ENCODE data around the gene HNF1B. TPM values are rescaled to one million over a fixed set of nuclear protein-coding genes. Genes with fewer than 3 reads are reported as not detected.

The HNF1B gene
- total RNA-seq, 1 experiment from 2014 or later = not detected

GRCh38 chr17:37674511-37674910 lies 70.3 kb downstream of the HNF1B start:
- ChIA-PET POLR2A (ENCODE audit: unreplicated experiment) (no interaction called here), CTCF (no interaction called here)
- no peaks in the 10 kb centered on the region for H3K9me2 ChIP-seq (ENCODE audit: insufficient read depth)
- DNase-seq = no peak
- BruUV-seq (replicated peaks) = no TSS peak
- no peak overlapping the region for H3K4me2 ChIP-seq
- no peaks in the 10 kb centered on the region for H3K79me2 ChIP-seq (ENCODE audit: low read depth)
- peaks cover 16% of the 10 kb centered on the region for H3K4me1 ChIP-seq (replicated peaks; ENCODE audit: insufficient read depth)
- H2AFZ ChIP-seq = no peak overlapping the region
- H3K27me3 ChIP-seq (ENCODE audit: insufficient read depth, low read depth) = no peaks in the 10 kb centered on the region
- intact Hi-C loops (cut with micrococcal nuclease; ENCODE audit: unreplicated experiment) = no loop called here
- no peak overlapping the region for H3K4me3 ChIP-seq
- H3K27ac ChIP-seq = no peak overlapping the region
- TF ChIP-seq EZH2 (IDR thresholded peaks at IDR 0.05; ENCODE audit: low read depth) = no peak
- no peak for TF ChIP-seq CTCF (conservative IDR thresholded peaks at IDR 0.05)
- no peaks in the 10 kb centered on the region for H4K20me1 ChIP-seq (ENCODE audit: insufficient read depth)
- H3F3A ChIP-seq (ENCODE audit: insufficient read depth, low read depth) = peaks cover 14% of the 10 kb centered on the region; the same call in 1 of the 2 replicates
- no peaks in the 10 kb centered on the region for H3K36me3 ChIP-seq (ENCODE audit: low read depth)
- no peaks in the 10 kb centered on the region for H3K9me3 ChIP-seq (ENCODE audit: insufficient read depth, low read depth)

GRCh38 chr17:37673386-37673785 lies 71.5 kb downstream of the HNF1B start:
- Histone ChIP-seq H3K4me1 (replicated peaks; ENCODE audit: insufficient read depth) (peaks cover 16% of the 10 kb centered on the region), H3K27ac (no peak overlapping the region), H3K4me2 (no peak overlapping the region), H3K9me3 (ENCODE audit: insufficient read depth, low read depth) (no peaks in the 10 kb centered on the region), H3K79me2 (ENCODE audit: low read depth) (no peaks in the 10 kb centered on the region), H4K20me1 (ENCODE audit: insufficient read depth) (no peaks in the 10 kb centered on the region), H3F3A (ENCODE audit: insufficient read depth, low read depth) (peaks cover 14% of the 10 kb centered on the region; the same call in 1 of the 2 replicates), H3K4me3 (no peak overlapping the region), H3K9me2 (ENCODE audit: insufficient read depth) (no peaks in the 10 kb centered on the region), H2AFZ (no peak overlapping the region), H3K36me3 (ENCODE audit: low read depth) (no peaks in the 10 kb centered on the region), H3K27me3 (ENCODE audit: insufficient read depth, low read depth) (no peaks in the 10 kb centered on the region)
- CTCF ChIA-PET = no interaction called here
- POLR2A ChIA-PET (ENCODE audit: unreplicated experiment) = no interaction called here
- DNase-seq = no peak
- intact Hi-C loops (cut with micrococcal nuclease; ENCODE audit: unreplicated experiment) = no loop called here
- BruUV-seq (replicated peaks) = no TSS peak
- TF ChIP-seq CTCF (conservative IDR thresholded peaks at IDR 0.05) (no peak), EZH2 (IDR thresholded peaks at IDR 0.05; ENCODE audit: low read depth) (no peak)

DNA sequence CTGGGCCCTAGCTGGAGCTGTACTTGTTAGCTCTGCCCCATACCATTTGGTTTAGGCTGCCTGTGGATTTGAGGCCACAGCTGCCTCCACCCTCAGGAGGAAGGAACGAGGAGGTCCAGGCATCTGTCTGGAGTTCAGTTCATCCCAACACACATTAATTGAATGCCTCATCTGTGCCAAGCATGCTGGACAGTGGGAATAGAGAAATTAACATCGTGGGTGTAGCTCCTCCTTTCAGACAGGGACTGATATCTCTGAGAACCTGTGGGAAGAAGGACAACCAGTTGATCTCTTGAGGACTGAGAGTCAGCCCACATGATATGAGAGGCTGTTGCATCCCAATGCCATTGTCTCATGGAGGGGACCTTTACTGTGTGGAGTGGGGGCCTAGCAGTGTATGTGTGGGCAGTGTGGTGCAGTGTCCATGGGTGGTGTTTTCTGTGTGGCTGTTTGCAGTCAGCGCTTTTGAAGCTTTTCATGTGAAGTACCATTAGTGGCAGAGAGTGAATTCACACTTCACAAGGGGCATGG lies 72.2 kb downstream of the HNF1B start:
- DNase-seq = no peak
- H2AFZ ChIP-seq = no peak overlapping the region
- peaks cover 16% of the 10 kb centered on the region for H3K4me1 ChIP-seq (replicated peaks; ENCODE audit: insufficient read depth)
- ChIA-PET CTCF (interaction anchor here (0.6 kb wide), 1 partner anchor 94 kb away, joined by 3 read pairs; no protein-coding TSS in a partner anchor), POLR2A (ENCODE audit: unreplicated experiment) (no interaction called here)
- peak overlapping the region; percentile 53 for H3K27ac ChIP-seq
- H3K79me2 ChIP-seq (ENCODE audit: low read depth) = no peaks in the 10 kb centered on the region
- no peak overlapping the region for H3K4me3 ChIP-seq
- no peaks in the 10 kb centered on the region for H3K27me3 ChIP-seq (ENCODE audit: insufficient read depth, low read depth)
- intact Hi-C loops (cut with micrococcal nuclease; ENCODE audit: unreplicated experiment) = no loop called here
- H4K20me1 ChIP-seq (ENCODE audit: insufficient read depth) = no peaks in the 10 kb centered on the region
- H3K36me3 ChIP-seq (ENCODE audit: low read depth) = no peaks in the 10 kb centered on the region
- TF ChIP-seq EZH2 (IDR thresholded peaks at IDR 0.05; ENCODE audit: low read depth) = no peak
- no peak for TF ChIP-seq CTCF (conservative IDR thresholded peaks at IDR 0.05)
- peak overlapping the region; percentile 38; the same call in 1 of the 2 replicates for H3K4me2 ChIP-seq
- H3K9me3 ChIP-seq (ENCODE audit: insufficient read depth, low read depth) = no peaks in the 10 kb centered on the region
- H3K9me2 ChIP-seq (ENCODE audit: insufficient read depth) = no peaks in the 10 kb centered on the region
- no TSS peak for BruUV-seq (replicated peaks)
- peaks cover 14% of the 10 kb centered on the region; the same call in 1 of the 2 replicates for H3F3A ChIP-seq (ENCODE audit: insufficient read depth, low read depth)
